Stomach (tissue), 4 donors: ENCODE data around the gene KCNT1.

Experiments
- EP300 ChIP-seq: sonication (generic); formaldehyde crosslinking; IDR thresholded peaks from one replicate; pipeline ENCODE4 v1.6.1; 2017; ENCODE audit warnings: antibody characterized with exemption
- POLR2A ChIP-seq, 4 donors: fragments of 450-650 bp; IDR thresholded peaks; one replicate each; pipeline ENCODE4 v1.6.1; 2016; ENCODE audit warnings: antibody characterized with exemption in 4 of 4, control low read depth in 2 of 4, mild to moderate bottlenecking in 1 of 4, moderate library complexity in 1 of 4
- TF ChIP-seq, protein P1 (sequence below), 7 experiments: fragments of 450-650 bp in 4 of 7; fragments of 200-600 bp in 3 of 7; sonication (generic) in 3 of 7; IDR thresholded peaks; one replicate each; pipeline ENCODE4 v1.5.1; 2016 to 2019; ENCODE audit warnings: antibody characterized with exemption in 7 of 7, control low read depth in 2 of 7, mild to moderate bottlenecking in 1 of 7

DNA sequence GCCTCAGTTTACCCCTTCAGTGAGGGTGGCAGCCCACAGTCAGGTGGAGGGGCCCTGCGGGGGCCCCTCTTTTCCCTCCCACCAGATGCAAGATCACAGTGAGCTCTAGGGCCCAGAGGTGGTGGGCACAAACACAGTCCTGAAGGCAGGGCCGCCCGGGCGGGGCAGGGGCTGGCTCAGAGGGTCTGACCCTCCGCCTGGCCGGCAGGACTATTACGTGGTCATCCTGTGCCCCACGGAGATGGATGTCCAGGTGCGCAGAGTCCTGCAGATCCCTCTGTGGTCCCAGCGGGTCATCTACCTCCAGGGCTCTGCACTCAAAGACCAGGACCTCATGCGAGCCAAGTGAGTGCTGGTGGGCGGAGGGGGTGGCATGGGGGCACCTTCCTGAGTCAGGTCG lies 63.4 kb downstream of the KCNT1 start:
- TF ChIP-seq POLR2A (IDR thresholded peaks at IDR 0.05) (no peak), EP300 (no peak)
- TF ChIP-seq, protein P1, sequence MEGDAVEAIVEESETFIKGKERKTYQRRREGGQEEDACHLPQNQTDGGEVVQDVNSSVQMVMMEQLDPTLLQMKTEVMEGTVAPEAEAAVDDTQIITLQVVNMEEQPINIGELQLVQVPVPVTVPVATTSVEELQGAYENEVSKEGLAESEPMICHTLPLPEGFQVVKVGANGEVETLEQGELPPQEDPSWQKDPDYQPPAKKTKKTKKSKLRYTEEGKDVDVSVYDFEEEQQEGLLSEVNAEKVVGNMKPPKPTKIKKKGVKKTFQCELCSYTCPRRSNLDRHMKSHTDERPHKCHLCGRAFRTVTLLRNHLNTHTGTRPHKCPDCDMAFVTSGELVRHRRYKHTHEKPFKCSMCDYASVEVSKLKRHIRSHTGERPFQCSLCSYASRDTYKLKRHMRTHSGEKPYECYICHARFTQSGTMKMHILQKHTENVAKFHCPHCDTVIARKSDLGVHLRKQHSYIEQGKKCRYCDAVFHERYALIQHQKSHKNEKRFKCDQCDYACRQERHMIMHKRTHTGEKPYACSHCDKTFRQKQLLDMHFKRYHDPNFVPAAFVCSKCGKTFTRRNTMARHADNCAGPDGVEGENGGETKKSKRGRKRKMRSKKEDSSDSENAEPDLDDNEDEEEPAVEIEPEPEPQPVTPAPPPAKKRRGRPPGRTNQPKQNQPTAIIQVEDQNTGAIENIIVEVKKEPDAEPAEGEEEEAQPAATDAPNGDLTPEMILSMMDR (IDR thresholded peaks at IDR 0.05), result no peak
